Diencephalon (tissue), 1 donor: Measurements from ENCODE around the gene PTPN7. TPM values are rescaled to one million over a fixed set of nuclear protein-coding genes. Genes with fewer than 3 reads are reported as not detected.

Experiments used
- total RNA-seq: library from RNA; depleted of rRNA; stranded (reverse); fragments of >200 nt; gene quantifications from one replicate; pipeline ENCODE4 v1.2.3, GENCODE V29; 2014

Gene PTPN7
- not detected for total RNA-seq

DNA sequence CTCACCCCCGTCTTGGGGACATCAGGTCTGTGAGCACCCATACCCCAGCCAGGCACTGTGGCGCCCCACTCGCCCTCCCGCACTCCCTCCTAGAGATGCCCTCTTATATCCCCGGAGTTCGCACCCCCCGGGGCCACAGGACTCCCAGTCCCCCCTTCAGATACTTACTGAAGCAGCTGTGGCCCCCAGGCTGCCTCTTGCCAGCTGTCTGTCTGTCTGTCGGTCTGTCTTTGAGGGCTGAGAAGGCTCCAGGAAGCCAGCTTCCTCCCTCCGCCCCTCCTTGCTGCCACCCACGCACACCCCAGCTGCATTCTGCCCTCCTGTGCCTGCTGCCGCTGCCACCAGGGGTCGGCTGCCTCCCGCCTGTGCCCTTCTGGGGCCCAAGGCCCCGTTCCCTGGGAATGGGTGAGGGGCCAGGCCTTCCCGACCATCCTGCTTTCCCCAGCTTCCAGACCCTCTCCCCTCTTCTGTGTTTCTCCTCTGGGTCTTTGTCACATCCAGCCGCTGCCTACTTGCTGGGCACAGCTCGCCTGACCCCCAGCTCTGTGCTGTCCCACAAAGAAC, at the start of gene PTPN7:
Gene PTPN7, minus strand, starts transcription at position 226 of the 564 bp plus-strand sequence. CDS start 1,200 bp downstream, outside the sequence.

DNA sequence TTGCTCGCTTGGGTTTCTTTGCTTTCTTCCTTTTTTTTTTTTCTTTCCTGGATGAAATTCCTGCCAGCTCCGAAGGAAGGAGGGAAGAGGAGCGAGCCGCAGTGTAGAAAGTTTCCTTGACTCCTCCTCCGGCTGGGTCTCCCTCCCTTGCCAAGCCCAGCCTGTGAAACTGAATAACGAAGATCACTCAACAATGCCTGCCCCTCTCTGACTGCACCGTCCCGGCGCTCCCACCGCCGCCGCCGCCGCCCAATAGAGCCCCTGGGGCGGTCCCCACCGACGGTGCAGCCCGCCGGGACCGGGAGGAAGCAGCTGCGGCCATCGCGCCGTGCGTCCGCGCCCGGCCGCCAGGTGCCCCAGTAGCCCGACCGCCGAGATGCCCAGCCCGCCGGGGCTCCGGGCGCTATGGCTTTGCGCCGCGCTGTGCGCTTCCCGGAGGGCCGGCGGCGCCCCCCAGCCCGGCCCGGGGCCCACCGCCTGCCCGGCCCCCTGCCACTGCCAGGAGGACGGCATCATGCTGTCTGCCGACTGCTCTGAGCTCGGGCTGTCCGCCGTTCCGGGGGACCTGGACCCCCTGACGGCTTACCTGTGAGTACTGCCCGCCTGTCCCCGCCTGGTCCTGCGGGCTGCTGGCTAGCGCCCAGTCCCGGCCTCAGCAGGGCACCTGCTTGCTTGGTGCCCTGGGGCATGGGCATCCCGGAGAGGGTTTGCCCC, 33.4 kb upstream of the PTPN7 start, which contains the start of gene LGR6:
Gene LGR6, plus strand, starts transcription at position 186 of the 714 bp plus-strand sequence. Its CDS starts 191 bp downstream, at position 377.

DNA sequence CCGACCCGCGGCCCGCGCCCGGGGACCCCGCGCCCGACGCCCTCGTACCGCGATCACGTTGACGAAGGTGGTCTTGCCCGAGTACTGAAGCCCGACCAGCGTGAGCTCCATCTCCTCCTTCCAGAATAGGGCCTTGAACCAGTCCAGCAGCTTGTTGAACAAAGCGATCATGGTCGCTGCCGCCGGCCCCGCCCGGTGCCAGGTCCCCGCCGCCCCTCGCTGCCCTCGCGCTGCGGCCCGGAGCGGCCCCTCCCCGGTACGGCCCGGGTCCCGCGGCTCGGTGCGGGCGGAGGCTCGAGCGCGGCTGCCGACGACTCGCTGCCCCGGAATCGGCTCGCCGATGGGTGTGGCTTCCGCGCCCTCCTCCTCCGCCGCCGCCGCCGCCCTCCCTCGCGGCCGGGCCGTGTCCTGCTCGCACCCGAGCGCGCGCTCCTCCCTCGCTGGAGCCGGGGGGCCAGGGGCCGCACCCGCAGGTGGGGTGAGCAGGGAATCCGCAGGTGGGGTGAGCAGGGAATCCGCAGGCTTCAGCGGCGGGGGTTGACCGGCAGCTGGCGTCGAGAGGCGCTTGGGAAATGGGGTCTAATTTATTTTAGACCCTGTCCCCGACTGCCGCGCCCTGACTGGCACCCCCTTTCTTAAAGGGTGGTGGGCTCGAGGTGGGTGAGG, 15.9 kb downstream of the PTPN7 start, which contains the start of gene ARL8A:
Gene ARL8A, minus strand, starts transcription at position 336 of the 666 bp plus-strand sequence. Its CDS starts 165 bp downstream, at position 171.

DNA sequence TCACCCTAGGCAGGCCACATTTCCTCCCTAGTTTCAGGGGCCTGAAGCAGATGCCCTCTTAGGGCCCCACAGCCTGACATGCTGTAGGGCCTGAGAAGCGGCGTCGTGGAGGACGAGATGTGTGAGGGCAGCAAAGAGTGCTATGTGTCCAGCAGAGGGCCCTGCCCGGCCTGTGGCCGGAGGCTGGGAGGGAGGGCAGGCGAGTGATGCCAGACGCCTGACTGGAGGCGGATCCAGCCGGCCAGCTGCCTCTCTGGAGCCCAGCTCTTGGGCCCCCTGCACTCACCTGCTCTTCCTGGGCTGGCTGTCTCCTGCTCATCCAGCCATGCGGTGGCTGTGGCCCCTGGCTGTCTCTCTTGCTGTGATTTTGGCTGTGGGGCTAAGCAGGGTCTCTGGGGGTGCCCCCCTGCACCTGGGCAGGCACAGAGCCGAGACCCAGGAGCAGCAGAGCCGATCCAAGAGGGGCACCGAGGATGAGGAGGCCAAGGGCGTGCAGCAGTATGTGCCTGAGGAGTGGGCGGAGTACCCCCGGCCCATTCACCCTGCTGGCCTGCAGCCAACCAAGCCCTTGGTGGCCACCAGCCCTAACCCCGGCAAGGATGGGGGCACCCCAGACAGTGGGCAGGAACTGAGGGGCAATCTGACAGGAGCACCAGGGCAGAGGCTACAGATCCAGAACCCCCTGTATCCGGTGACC, 37.6 kb downstream of the PTPN7 start, which contains the start of gene GPR37L1:
Gene GPR37L1, plus strand, starts transcription at position 279 of the 697 bp plus-strand sequence. Its CDS starts 47 bp downstream, at position 326.

Other genes starting within 250 kb of the PTPN7 start
- gene LMOD1, start 214.1 kb downstream of the PTPN7 start, total RNA-seq: 0.46 TPM
- 74.7 TPM for gene TIMM17A, start 205.1 kb downstream of the PTPN7 start, total RNA-seq
- gene RNPEP, start 178.0 kb downstream of the PTPN7 start, total RNA-seq: 12.2 TPM
- gene ELF3, start 150.0 kb downstream of the PTPN7 start, total RNA-seq: not detected
- gene GPR37L1, start 37.7 kb downstream of the PTPN7 start, total RNA-seq: 6.5 TPM
- gene ARL8A, start 15.9 kb downstream of the PTPN7 start, total RNA-seq: 77.7 TPM
- 1.6 TPM for gene LGR6, start 33.2 kb upstream of the PTPN7 start, total RNA-seq
- gene UBE2T, start 181.3 kb upstream of the PTPN7 start, total RNA-seq: 30.0 TPM
- 28.6 TPM for gene PPP1R12B, start 188.1 kb upstream of the PTPN7 start, total RNA-seq